ENCODE measurements around the gene CFAP46. TPM values are rescaled to one million over a fixed set of nuclear protein-coding genes. Genes with fewer than 3 reads are reported as not detected.

CFAP46 gene
- total RNA-seq, 1 experiment from 2014 or later, result 1.6 TPM

DNA sequence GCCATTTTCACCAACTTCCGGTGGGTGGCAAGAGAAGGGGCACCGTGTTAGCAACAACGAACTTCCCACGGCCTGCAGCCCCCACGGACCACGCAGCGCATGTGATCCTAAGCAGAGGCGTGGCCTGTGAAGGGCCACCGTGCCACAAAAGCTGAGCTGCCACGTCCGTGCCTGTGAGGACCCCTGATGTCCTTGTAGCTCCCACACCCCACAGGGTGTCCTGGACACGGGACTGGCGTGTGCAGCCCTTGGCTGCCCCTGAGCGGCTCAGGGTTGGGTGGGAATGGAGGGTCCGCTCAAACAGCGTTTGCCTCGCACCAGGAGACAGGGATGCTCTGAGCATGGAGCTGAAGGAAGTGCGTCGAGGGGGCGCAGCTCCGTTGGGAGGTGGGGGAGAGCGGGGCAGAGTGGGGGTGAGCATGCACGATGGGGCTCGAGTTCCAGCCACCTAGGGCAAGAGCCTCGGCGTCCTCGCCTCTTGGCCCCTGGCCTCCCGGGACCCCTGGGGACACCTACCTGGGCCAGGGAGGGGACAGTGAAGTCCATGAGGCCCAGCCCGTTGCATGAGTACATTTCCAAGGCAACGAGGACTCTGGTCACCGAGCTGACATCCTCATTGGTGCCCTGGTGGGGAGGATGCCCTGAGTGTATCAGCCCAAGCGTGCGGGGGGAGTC, 33.6 kb downstream of the CFAP46 start:
- Histone ChIP-seq H3K4me1 (ENCODE audit: control insufficient read depth, insufficient read depth, low read length) (peaks cover 6% of the 10 kb centered on the region), H3K36me3 (ENCODE audit: control insufficient read depth, insufficient read depth, low read length) (no peaks in the 10 kb centered on the region), H3K4me3 (ENCODE audit: low read depth in 2 of 2, low read length in 2 of 2) (no peak overlapping the region), H3K27me3 (ENCODE audit: control insufficient read depth, insufficient read depth, low read length) (no peaks in the 10 kb centered on the region; the same call in none of the 2 replicates), H3K27ac (ENCODE audit: low read length) (no peak overlapping the region), H3K9me3 (ENCODE audit: control insufficient read depth, insufficient read depth, low read depth, low read length) (no peaks in the 10 kb centered on the region)
- in situ Hi-C loops (cut with HindIII; ENCODE audit: low pct_unique_long_range_greater_than_20kb, low sequenced_read_pairs) (no loop called here), intact Hi-C loops (cut with micrococcal nuclease; ENCODE audit: unreplicated experiment) (no loop called here)
- CTCF ChIA-PET, result no interaction called here
- no peak for DNase-seq (ENCODE audit: low read depth, low spot score)
- TF ChIP-seq, protein P1, sequence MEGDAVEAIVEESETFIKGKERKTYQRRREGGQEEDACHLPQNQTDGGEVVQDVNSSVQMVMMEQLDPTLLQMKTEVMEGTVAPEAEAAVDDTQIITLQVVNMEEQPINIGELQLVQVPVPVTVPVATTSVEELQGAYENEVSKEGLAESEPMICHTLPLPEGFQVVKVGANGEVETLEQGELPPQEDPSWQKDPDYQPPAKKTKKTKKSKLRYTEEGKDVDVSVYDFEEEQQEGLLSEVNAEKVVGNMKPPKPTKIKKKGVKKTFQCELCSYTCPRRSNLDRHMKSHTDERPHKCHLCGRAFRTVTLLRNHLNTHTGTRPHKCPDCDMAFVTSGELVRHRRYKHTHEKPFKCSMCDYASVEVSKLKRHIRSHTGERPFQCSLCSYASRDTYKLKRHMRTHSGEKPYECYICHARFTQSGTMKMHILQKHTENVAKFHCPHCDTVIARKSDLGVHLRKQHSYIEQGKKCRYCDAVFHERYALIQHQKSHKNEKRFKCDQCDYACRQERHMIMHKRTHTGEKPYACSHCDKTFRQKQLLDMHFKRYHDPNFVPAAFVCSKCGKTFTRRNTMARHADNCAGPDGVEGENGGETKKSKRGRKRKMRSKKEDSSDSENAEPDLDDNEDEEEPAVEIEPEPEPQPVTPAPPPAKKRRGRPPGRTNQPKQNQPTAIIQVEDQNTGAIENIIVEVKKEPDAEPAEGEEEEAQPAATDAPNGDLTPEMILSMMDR (IDR thresholded peaks at IDR 0.05), result no peak
- TF ChIP-seq TCF7L2 (IDR thresholded peaks at IDR 0.05; ENCODE audit: low read depth, low read length), result no peak
- TF ChIP-seq POLR2AphosphoS5 (IDR thresholded peaks at IDR 0.05; ENCODE audit: low read depth, low read length), result no peak
- no peak for TF ChIP-seq SIN3A (IDR thresholded peaks at IDR 0.05; ENCODE audit: borderline replicate concordance, insufficient read depth, low read depth, low read length)
- TF ChIP-seq, protein P2, sequence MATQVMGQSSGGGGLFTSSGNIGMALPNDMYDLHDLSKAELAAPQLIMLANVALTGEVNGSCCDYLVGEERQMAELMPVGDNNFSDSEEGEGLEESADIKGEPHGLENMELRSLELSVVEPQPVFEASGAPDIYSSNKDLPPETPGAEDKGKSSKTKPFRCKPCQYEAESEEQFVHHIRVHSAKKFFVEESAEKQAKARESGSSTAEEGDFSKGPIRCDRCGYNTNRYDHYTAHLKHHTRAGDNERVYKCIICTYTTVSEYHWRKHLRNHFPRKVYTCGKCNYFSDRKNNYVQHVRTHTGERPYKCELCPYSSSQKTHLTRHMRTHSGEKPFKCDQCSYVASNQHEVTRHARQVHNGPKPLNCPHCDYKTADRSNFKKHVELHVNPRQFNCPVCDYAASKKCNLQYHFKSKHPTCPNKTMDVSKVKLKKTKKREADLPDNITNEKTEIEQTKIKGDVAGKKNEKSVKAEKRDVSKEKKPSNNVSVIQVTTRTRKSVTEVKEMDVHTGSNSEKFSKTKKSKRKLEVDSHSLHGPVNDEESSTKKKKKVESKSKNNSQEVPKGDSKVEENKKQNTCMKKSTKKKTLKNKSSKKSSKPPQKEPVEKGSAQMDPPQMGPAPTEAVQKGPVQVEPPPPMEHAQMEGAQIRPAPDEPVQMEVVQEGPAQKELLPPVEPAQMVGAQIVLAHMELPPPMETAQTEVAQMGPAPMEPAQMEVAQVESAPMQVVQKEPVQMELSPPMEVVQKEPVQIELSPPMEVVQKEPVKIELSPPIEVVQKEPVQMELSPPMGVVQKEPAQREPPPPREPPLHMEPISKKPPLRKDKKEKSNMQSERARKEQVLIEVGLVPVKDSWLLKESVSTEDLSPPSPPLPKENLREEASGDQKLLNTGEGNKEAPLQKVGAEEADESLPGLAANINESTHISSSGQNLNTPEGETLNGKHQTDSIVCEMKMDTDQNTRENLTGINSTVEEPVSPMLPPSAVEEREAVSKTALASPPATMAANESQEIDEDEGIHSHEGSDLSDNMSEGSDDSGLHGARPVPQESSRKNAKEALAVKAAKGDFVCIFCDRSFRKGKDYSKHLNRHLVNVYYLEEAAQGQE (IDR thresholded peaks at IDR 0.05; ENCODE audit: insufficient read depth in 1 of 2, low read depth in 2 of 2, low read length in 1 of 2), result no peak
- BruUV-seq (replicated peaks), result no TSS peak
- POLR2A ChIA-PET, result no interaction called here
- no peak for ATAC-seq

GRCh38 chr10:132907821-132908620, 34.3 kb downstream of the CFAP46 start:
- H3K27ac ChIP-seq (ENCODE audit: low read length), result no peak overlapping the region
- ChIA-PET POLR2A (no interaction called here), CTCF (no interaction called here)
- BruUV-seq (replicated peaks), result no TSS peak
- H3K27me3 ChIP-seq (ENCODE audit: control insufficient read depth, insufficient read depth, low read length), result no peaks in the 10 kb centered on the region; the same call in none of the 2 replicates
- H3K4me3 ChIP-seq (ENCODE audit: low read depth in 2 of 2, low read length in 2 of 2), result no peak overlapping the region
- intact Hi-C loops (cut with micrococcal nuclease; ENCODE audit: unreplicated experiment), result no loop called here
- no peaks in the 10 kb centered on the region for H3K36me3 ChIP-seq (ENCODE audit: control insufficient read depth, insufficient read depth, low read length)
- H3K4me1 ChIP-seq (ENCODE audit: control insufficient read depth, insufficient read depth, low read length), result peaks cover 6% of the 10 kb centered on the region
- TF ChIP-seq, protein P1 (IDR thresholded peaks at IDR 0.05), result no peak
- no peak for TF ChIP-seq SIN3A (IDR thresholded peaks at IDR 0.05; ENCODE audit: borderline replicate concordance, insufficient read depth, low read depth, low read length)
- TF ChIP-seq TCF7L2 (IDR thresholded peaks at IDR 0.05; ENCODE audit: low read depth, low read length), result no peak
- TF ChIP-seq, protein P2 (IDR thresholded peaks at IDR 0.05; ENCODE audit: insufficient read depth in 1 of 2, low read depth in 2 of 2, low read length in 1 of 2), result no peak
- no peak for TF ChIP-seq POLR2AphosphoS5 (IDR thresholded peaks at IDR 0.05; ENCODE audit: low read depth, low read length)
- H3K9me3 ChIP-seq (ENCODE audit: control insufficient read depth, insufficient read depth, low read depth, low read length), result no peaks in the 10 kb centered on the region
- ATAC-seq, result no peak
- in situ Hi-C loops (cut with HindIII; ENCODE audit: low pct_unique_long_range_greater_than_20kb, low sequenced_read_pairs), result no loop called here
- DNase-seq (ENCODE audit: low read depth, low spot score), result no peak

Data from Panc1 (cell line).